ENCODE results near the gene PEX6. TPM values are rescaled to one million over a fixed set of nuclear protein-coding genes. Genes with fewer than 3 reads are reported as not detected.

PEX6 gene
- total and polyA plus RNA-seq, 2 of the 13 experiments (the other 11 are each of a cell fraction or from before 2014, with no cell fraction given), result 5.1 to 6.7 TPM

DNA sequence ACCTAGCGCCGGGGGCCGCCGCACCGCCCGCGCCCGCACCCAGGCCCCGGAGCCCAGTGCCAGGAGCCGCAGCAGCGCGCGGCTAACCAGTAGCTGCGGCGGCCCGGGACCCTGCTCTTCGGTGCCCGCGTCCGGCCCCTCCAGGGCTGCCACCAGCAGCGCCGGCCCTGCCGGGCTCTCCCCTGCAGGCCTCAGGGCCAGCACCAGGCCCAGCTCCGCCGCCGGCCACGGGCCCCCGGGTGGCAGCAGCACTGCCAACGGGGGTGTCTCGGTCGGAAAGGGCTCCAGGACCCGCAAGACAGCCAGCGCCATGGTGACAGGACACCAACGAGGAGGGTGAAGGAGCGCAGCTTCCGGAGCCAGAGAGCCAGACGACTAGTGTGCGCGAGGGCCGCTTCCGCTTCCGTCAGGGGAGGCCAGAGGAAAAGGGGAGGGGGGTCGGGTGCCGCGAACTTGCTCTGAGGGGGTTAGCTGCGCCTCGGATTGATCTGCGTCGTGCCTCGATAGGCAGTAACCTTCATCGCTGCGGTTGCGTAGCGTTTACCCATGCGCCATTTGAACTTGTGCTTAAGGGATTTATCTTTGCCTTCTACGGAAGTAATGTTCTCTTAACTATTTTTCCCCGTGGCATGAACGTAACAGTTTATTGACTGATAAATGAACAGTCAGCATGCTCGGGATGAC lies at the start of gene PEX6 (continued):
- TF ChIP-seq, protein P1, sequence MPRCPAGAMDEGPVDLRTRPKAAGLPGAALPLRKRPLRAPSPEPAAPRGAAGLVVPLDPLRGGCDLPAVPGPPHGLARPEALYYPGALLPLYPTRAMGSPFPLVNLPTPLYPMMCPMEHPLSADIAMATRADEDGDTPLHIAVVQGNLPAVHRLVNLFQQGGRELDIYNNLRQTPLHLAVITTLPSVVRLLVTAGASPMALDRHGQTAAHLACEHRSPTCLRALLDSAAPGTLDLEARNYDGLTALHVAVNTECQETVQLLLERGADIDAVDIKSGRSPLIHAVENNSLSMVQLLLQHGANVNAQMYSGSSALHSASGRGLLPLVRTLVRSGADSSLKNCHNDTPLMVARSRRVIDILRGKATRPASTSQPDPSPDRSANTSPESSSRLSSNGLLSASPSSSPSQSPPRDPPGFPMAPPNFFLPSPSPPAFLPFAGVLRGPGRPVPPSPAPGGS (CRISPR knock-in tag; IDR thresholded peaks at IDR 0.05), result peak; percentile 90
- TF ChIP-seq ATRX (CRISPR knock-in tag; IDR thresholded peaks at IDR 0.05; ENCODE audit: borderline replicate concordance), result no peak
- TF ChIP-seq HOXA9 (CRISPR knock-in tag; IDR thresholded peaks at IDR 0.05; ENCODE audit: borderline replicate concordance), result no peak
- no peak for TF ChIP-seq PTBP1 (IDR thresholded peaks at IDR 0.05; ENCODE audit: low read depth, low read length, poor library complexity, severe bottlenecking)
- TF ChIP-seq, protein P2, sequence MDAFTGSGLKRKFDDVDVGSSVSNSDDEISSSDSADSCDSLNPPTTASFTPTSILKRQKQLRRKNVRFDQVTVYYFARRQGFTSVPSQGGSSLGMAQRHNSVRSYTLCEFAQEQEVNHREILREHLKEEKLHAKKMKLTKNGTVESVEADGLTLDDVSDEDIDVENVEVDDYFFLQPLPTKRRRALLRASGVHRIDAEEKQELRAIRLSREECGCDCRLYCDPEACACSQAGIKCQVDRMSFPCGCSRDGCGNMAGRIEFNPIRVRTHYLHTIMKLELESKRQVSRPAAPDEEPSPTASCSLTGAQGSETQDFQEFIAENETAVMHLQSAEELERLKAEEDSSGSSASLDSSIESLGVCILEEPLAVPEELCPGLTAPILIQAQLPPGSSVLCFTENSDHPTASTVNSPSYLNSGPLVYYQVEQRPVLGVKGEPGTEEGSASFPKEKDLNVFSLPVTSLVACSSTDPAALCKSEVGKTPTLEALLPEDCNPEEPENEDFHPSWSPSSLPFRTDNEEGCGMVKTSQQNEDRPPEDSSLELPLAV (CRISPR knock-in tag; conservative IDR thresholded peaks at IDR 0.05; ENCODE audit: low read depth), result no peak; the same call in 1 of the 2 replicates
- TF ChIP-seq FOXM1 (CRISPR knock-in tag; IDR thresholded peaks at IDR 0.05), result no peak
- peak; percentile 70; the same call in 1 of the 2 replicates for TF ChIP-seq CREM (IDR thresholded peaks at IDR 0.05)
- TF ChIP-seq CREM (CRISPR knock-in tag; IDR thresholded peaks at IDR 0.05), result no peak
- TF ChIP-seq KDM3A (CRISPR knock-in tag; IDR thresholded peaks at IDR 0.05; ENCODE audit: low read depth), result peak; percentile 69; the same call in 1 of the 2 replicates
- TF ChIP-seq ZNF432 (CRISPR knock-in tag; IDR thresholded peaks at IDR 0.05; ENCODE audit: borderline replicate concordance), result no peak
- peak; percentile 86 for TF ChIP-seq SRSF1 (optimal IDR thresholded peaks at IDR 0.05; ENCODE audit: low read depth, low read length)
- TF ChIP-seq MED13 (CRISPR knock-in tag; IDR thresholded peaks at IDR 0.05), result 0 out of 2 replicates have a peak, but pooled peaks have one; percentile 28
- TF ChIP-seq CEBPB (IDR thresholded peaks at IDR 0.05; ENCODE audit: borderline replicate concordance, low read depth, low read length), result no peak
- TF ChIP-seq STAT5B (CRISPR knock-in tag; IDR thresholded peaks at IDR 0.05), result no peak
- TF ChIP-seq ZSCAN12 (CRISPR knock-in tag; IDR thresholded peaks at IDR 0.05), result no peak; the same call in 1 of the 2 replicates
- TF ChIP-seq IRF2 (CRISPR knock-in tag; IDR thresholded peaks at IDR 0.05), result peak; percentile 83
- peak; percentile 92 for TF ChIP-seq ETV6 (CRISPR knock-in tag; conservative IDR thresholded peaks at IDR 0.05)
- TF ChIP-seq RXRA (CRISPR knock-in tag; IDR thresholded peaks at IDR 0.05), result peak; percentile 75
- no peak for TF ChIP-seq ZNF431 (CRISPR knock-in tag; IDR thresholded peaks at IDR 0.05; ENCODE audit: borderline replicate concordance, low read depth)
- TF ChIP-seq, protein P3, sequence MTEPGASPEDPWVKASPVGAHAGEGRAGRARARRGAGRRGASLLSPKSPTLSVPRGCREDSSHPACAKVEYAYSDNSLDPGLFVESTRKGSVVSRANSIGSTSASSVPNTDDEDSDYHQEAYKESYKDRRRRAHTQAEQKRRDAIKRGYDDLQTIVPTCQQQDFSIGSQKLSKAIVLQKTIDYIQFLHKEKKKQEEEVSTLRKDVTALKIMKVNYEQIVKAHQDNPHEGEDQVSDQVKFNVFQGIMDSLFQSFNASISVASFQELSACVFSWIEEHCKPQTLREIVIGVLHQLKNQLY (CRISPR knock-in tag; IDR thresholded peaks at IDR 0.05), result peak; percentile 61; the same call in 1 of the 2 replicates
- peak in 1 of 2 experiments; percentile 88; a peak in 2 of 4 replicates for TF ChIP-seq KLF16 (CRISPR knock-in tag; IDR thresholded peaks at IDR 0.05)
- peak; percentile 26; the same call in 1 of the 2 replicates for TF ChIP-seq HOXA7 (CRISPR knock-in tag; IDR thresholded peaks at IDR 0.05)
- TF ChIP-seq PAF1 (CRISPR knock-in tag; IDR thresholded peaks at IDR 0.05), result no peak
- TF ChIP-seq, protein P4, sequence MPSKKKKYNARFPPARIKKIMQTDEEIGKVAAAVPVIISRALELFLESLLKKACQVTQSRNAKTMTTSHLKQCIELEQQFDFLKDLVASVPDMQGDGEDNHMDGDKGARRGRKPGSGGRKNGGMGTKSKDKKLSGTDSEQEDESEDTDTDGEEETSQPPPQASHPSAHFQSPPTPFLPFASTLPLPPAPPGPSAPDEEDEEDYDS (CRISPR knock-in tag; IDR thresholded peaks at IDR 0.05), result peak; percentile 88
- TF ChIP-seq, protein P5, sequence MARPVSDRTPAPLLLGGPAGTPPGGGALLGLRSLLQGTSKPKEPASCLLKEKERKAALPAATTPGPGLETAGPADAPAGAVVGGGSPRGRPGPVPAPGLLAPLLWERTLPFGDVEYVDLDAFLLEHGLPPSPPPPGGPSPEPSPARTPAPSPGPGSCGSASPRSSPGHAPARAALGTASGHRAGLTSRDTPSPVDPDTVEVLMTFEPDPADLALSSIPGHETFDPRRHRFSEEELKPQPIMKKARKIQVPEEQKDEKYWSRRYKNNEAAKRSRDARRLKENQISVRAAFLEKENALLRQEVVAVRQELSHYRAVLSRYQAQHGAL (CRISPR knock-in tag; IDR thresholded peaks at IDR 0.05; ENCODE audit: not compliant biosample characterization), result no peak
- TF ChIP-seq SP1 (IDR thresholded peaks at IDR 0.05), result no peak
- peak; percentile 32; the same call in 1 of the 2 replicates for TF ChIP-seq SP1 (CRISPR knock-in tag; IDR thresholded peaks at IDR 0.05)
- TF ChIP-seq ETV5 (CRISPR knock-in tag; IDR thresholded peaks at IDR 0.05; ENCODE audit: borderline replicate concordance), result peak; percentile 96

All from HepG2 (cell line).